ENCODE results near the gene SMAD9.

SMAD9 gene

DNA sequence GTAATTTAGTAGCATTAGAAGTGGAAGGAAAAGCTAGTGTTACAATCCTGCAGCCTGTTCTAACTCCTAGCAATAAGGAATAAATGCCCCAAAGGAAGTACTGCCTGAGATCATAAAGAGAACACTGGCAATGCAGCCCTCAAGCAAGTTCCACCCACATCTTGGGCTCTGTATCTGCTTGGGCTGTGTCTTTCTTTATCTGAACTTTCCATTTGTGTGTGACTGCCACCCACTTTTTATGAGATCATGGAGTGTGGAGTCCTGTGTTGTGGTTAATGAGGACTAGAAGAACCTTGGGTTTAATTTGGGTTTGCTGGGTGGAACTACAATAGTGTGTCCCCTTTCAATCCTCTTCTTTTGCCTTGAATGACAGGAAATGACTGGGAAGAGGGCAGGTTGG, 62.8 kb downstream of the SMAD9 start:
- TF ChIP-seq SIN3A (IDR thresholded peaks at IDR 0.05; ENCODE audit: borderline replicate concordance, insufficient read depth, low read length) (no peak), POLR2AphosphoS5 (IDR thresholded peaks at IDR 0.05; ENCODE audit: low read depth, low read length) (no peak), TAF1 (IDR thresholded peaks at IDR 0.05; ENCODE audit: borderline replicate concordance, insufficient read depth, low read length) (no peak), FOXP2 (optimal IDR thresholded peaks at IDR 0.05; ENCODE audit: borderline replicate concordance, extremely low read depth, extremely low read length, insufficient read depth) (no peak)
- TF ChIP-seq, protein P1, sequence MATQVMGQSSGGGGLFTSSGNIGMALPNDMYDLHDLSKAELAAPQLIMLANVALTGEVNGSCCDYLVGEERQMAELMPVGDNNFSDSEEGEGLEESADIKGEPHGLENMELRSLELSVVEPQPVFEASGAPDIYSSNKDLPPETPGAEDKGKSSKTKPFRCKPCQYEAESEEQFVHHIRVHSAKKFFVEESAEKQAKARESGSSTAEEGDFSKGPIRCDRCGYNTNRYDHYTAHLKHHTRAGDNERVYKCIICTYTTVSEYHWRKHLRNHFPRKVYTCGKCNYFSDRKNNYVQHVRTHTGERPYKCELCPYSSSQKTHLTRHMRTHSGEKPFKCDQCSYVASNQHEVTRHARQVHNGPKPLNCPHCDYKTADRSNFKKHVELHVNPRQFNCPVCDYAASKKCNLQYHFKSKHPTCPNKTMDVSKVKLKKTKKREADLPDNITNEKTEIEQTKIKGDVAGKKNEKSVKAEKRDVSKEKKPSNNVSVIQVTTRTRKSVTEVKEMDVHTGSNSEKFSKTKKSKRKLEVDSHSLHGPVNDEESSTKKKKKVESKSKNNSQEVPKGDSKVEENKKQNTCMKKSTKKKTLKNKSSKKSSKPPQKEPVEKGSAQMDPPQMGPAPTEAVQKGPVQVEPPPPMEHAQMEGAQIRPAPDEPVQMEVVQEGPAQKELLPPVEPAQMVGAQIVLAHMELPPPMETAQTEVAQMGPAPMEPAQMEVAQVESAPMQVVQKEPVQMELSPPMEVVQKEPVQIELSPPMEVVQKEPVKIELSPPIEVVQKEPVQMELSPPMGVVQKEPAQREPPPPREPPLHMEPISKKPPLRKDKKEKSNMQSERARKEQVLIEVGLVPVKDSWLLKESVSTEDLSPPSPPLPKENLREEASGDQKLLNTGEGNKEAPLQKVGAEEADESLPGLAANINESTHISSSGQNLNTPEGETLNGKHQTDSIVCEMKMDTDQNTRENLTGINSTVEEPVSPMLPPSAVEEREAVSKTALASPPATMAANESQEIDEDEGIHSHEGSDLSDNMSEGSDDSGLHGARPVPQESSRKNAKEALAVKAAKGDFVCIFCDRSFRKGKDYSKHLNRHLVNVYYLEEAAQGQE (IDR thresholded peaks at IDR 0.05; ENCODE audit: insufficient read depth in 1 of 2, low read depth in 2 of 2, low read length in 2 of 2) = no peak

DNA sequence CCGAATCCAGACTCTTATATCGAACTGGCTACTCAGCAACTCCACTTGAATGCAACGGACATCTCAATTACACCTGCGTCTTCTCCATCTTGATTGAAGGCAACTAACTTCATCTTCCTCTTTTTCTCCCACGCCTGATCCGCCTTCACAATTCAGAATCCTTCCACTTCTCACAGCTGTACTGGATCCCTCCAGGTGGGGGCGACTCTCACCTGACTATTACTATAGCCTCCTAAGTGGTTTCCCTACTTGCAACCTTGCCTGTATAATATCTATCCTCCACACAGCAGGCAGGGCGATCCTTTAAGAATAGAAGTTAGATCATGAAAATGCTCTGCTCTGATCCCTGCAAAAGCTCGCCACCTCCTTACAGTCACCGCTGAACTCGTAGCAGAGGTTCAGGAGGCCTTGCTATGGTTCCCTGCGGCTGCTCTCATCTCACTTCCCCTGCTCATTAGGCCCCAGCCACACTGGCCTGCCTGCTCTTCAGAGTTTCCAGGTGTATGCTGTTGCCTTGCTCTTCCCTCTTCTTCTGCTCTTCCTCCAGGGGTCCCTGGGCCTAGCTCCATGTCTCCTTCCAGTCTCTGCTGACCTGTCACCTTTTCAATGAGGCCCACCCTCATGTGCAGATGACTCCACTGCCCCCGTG, 69.1 kb downstream of the SMAD9 start:
- no peak for TF ChIP-seq TAF1 (IDR thresholded peaks at IDR 0.05; ENCODE audit: borderline replicate concordance, insufficient read depth, low read length)
- no peak for TF ChIP-seq SIN3A (IDR thresholded peaks at IDR 0.05; ENCODE audit: borderline replicate concordance, insufficient read depth, low read length)

DNA sequence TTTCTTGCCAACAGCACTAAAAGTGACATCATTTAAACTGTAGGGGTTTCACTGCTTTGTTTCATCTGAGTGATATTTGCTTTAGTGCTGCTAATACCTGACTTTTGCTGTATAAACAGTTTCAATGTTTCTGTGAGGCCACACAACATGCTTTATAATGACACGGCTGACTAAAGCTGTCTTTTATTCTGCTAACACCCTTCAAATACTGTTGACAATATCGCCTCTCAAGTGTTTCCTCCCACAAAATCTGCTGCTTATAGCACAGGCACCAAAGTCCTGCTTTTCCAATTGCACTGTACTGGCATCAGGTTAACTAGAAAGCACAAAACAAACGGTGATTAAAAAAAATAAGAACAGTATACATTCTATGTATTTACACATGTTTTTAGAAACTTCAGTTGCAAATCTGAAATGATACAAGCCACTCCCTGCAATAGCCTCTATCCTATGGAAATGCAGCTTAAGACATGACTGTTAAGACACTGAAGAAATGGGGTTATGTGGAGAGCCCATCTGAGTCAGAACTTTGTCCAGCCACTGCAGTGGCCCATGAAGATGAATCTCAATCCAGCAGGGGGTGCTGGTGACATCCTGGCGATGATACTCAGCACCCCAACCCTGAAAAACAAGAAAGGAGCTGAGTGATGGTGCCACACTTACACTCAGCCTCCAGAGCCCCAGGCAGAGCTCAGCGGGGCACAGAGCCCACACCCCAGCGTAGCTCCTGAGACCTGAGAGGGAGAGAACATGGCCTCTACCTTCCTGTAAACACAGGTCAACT, 71.6 kb downstream of the SMAD9 start:
- TF ChIP-seq, protein P1 (IDR thresholded peaks at IDR 0.05; ENCODE audit: insufficient read depth in 1 of 2, low read depth in 2 of 2, low read length in 2 of 2) = no peak
- no peak for TF ChIP-seq SIN3A (IDR thresholded peaks at IDR 0.05; ENCODE audit: borderline replicate concordance, insufficient read depth, low read length)

DNA sequence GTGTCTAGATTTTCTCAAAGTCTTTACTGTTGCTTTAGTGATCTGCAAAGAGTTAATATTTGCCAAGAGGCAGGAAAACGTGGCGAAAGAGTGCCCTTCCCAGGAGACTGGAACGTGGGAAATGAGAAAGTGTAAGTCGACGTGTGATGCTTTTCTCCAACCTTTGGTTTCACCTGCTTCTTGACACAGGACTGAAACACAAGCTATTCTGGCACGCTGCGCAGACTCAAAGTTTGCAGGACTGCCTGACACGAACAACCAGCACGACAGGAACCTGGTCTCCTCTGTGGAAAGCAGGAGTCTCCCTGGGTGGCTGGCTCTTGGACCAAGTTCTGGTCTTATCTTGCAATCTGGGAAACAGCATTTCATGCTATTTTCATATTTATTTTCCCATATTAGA, 72.4 kb downstream of the SMAD9 start:
- TF ChIP-seq TAF1 (IDR thresholded peaks at IDR 0.05; ENCODE audit: borderline replicate concordance, insufficient read depth, low read length) (no peak), FOXP2 (optimal IDR thresholded peaks at IDR 0.05; ENCODE audit: borderline replicate concordance, extremely low read depth, extremely low read length, insufficient read depth) (no peak), POLR2AphosphoS5 (IDR thresholded peaks at IDR 0.05; ENCODE audit: low read depth, low read length) (no peak), SIN3A (IDR thresholded peaks at IDR 0.05; ENCODE audit: borderline replicate concordance, insufficient read depth, low read length) (no peak)
- TF ChIP-seq, protein P1 (IDR thresholded peaks at IDR 0.05; ENCODE audit: insufficient read depth in 1 of 2, low read depth in 2 of 2, low read length in 2 of 2) = no peak

DNA sequence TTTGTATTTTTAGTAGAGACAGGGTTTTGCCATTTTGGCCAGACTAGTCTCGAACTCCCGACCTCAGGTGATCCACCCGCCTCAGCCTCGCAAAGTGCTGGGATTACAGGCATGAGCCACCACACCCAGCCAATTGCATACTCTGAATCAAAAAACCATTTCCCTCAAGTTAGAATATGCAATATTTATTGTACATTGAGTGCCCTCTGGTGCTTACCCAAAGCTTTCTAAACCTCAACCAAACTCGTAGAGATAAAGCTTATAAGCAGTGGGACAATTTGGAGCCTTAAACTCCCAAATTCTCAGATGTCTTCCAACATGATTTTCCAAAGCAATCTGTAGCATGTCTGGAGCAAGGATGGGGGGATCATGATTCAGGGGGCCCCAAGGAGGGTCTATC, 78.6 kb downstream of the SMAD9 start:
- TF ChIP-seq, protein P1 (IDR thresholded peaks at IDR 0.05; ENCODE audit: insufficient read depth in 1 of 2, low read depth in 2 of 2, low read length in 2 of 2) = no peak
- TF ChIP-seq POLR2AphosphoS5 (IDR thresholded peaks at IDR 0.05; ENCODE audit: low read depth, low read length) (no peak), TAF1 (IDR thresholded peaks at IDR 0.05; ENCODE audit: borderline replicate concordance, insufficient read depth, low read length) (no peak), FOXP2 (optimal IDR thresholded peaks at IDR 0.05; ENCODE audit: borderline replicate concordance, extremely low read depth, extremely low read length, insufficient read depth) (no peak), SIN3A (IDR thresholded peaks at IDR 0.05; ENCODE audit: borderline replicate concordance, insufficient read depth, low read length) (no peak)
